Testis (tissue), 2 donors: Measurements from ENCODE around the gene VPS35L.

ENCODE experiments used
- CTCF ChIP-seq, 3 experiments: fragments of 450-650 bp in 2 of 3; fragments of 200-600 bp in 1 of 3; sonication (generic) in 1 of 3; IDR thresholded peaks; one replicate each; pipeline ENCODE4 v1.5.1; 2016 to 2019; ENCODE audit warnings: antibody characterized with exemption in 3 of 3, mild to moderate bottlenecking in 2 of 3, moderate library complexity in 1 of 3
- POLR2A ChIP-seq: fragments of 450-650 bp; IDR thresholded peaks from one replicate; pipeline ENCODE4 v1.6.1; 2017; ENCODE audit warnings: antibody characterized with exemption, mild to moderate bottlenecking, moderate library complexity

- TF ChIP-seq CTCF (IDR thresholded peaks at IDR 0.05) (no peak), POLR2A (no peak)
These were observed 139.5 kb downstream of the VPS35L start for GRCh38 chr16:19694989-19695388.
